HepG2 (cell line): ENCODE data around the gene ACVRL1. TPM values are rescaled to one million over a fixed set of nuclear protein-coding genes. Genes with fewer than 3 reads are reported as not detected.
A peak's percentile ranks its signal among the peaks of the same experiment; 100 is the strongest.

Experiments
- ATRX ChIP-seq: sonication (generic); formaldehyde crosslinking; IDR thresholded peaks from 2 replicates; pipeline ENCODE4 v1.4.0; 2020; ENCODE audit warnings: missing genetic modification reagents, borderline replicate concordance
- ELF3 ChIP-seq: IDR thresholded peaks from 2 replicates; pipeline ENCODE4 v1.6.1; 2016; ENCODE audit warnings: missing genetic modification reagents, missing compliant biosample characterization
- IKZF5 ChIP-seq: IDR thresholded peaks from 2 replicates; pipeline ENCODE4 v1.6.1; 2018; ENCODE audit warnings: missing genetic modification reagents, mild to moderate bottlenecking, missing compliant biosample characterization
- JDP2 ChIP-seq: sonication (generic); formaldehyde crosslinking; IDR thresholded peaks from 2 replicates; pipeline ENCODE4 v1.8.1; 2022; ENCODE audit warnings: missing genetic modification reagents, borderline replicate concordance
- KAT8 ChIP-seq: IDR thresholded peaks from 2 replicates; pipeline ENCODE4 v1.6.1; 2016; ENCODE audit warnings: missing genetic modification reagents, missing compliant biosample characterization
- KDM5B ChIP-seq: sonication (generic); formaldehyde crosslinking; IDR thresholded peaks from 2 replicates; pipeline ENCODE4 v1.4.0; 2020; ENCODE audit warnings: missing genetic modification reagents, mild to moderate bottlenecking, borderline replicate concordance
- KMT2A ChIP-seq: sonication (generic); formaldehyde crosslinking; IDR thresholded peaks from 2 replicates; pipeline ENCODE4 v1.4.0; 2020; ENCODE audit warnings: missing genetic modification reagents
- KMT2B ChIP-seq: IDR thresholded peaks from 2 replicates; pipeline ENCODE4 v1.6.1; 2016; ENCODE audit warnings: missing genetic modification reagents, missing compliant biosample characterization
- MAX ChIP-seq: IDR thresholded peaks from 2 replicates; pipeline ENCODE4 v1.6.1; 2012; ENCODE audit warnings: inconsistent platforms
- NCOA5 ChIP-seq: sonication (generic); formaldehyde crosslinking; IDR thresholded peaks from 2 replicates; pipeline ENCODE4 v1.4.0; 2020; ENCODE audit warnings: missing genetic modification reagents
- NR2C2 ChIP-seq: sonication (generic); formaldehyde crosslinking; IDR thresholded peaks from 2 replicates; pipeline ENCODE4 v1.4.0; 2020; ENCODE audit warnings: missing genetic modification reagents, mild to moderate bottlenecking, moderate library complexity, borderline replicate concordance
- PAXIP1 ChIP-seq: sonication (generic); formaldehyde crosslinking; conservative IDR thresholded peaks from 2 replicates; pipeline ENCODE4 v1.4.0; 2020; ENCODE audit warnings: mild to moderate bottlenecking, missing genetic modification reagents, moderate library complexity
- PHF21A ChIP-seq: sonication (generic); formaldehyde crosslinking; IDR thresholded peaks from 2 replicates; pipeline ENCODE4 v1.5.0; 2020; ENCODE audit warnings: mild to moderate bottlenecking, missing genetic modification reagents
- PRDM4 ChIP-seq: sonication (generic); formaldehyde crosslinking; IDR thresholded peaks from 2 replicates; pipeline ENCODE4 v1.9.0; 2021; ENCODE audit warnings: missing genetic modification reagents, borderline replicate concordance
- ZNF17 ChIP-seq: sonication (generic); formaldehyde crosslinking; IDR thresholded peaks from 2 replicates; pipeline ENCODE4 v1.5.0; 2020; ENCODE audit warnings: mild to moderate bottlenecking, missing genetic modification reagents
- ZNF335 ChIP-seq: sonication (generic); formaldehyde crosslinking; IDR thresholded peaks from 2 replicates; pipeline ENCODE4 v1.4.0; 2020; ENCODE audit warnings: missing genetic modification reagents
- ZNF350 ChIP-seq: sonication (generic); formaldehyde crosslinking; IDR thresholded peaks from 2 replicates; pipeline ENCODE4 v1.4.0; 2020; ENCODE audit warnings: mild to moderate bottlenecking, low read depth, missing genetic modification reagents, borderline replicate concordance
- ZNF570 ChIP-seq: sonication (generic); formaldehyde crosslinking; IDR thresholded peaks from 2 replicates; pipeline ENCODE4 v1.4.0; 2020; ENCODE audit warnings: mild to moderate bottlenecking, missing genetic modification reagents, borderline replicate concordance
- ZNF687 ChIP-seq: sonication (generic); formaldehyde crosslinking; IDR thresholded peaks from 2 replicates; pipeline ENCODE4 v1.5.1; 2020; ENCODE audit warnings: mild to moderate bottlenecking, missing genetic modification reagents, moderate library complexity
- polyA plus RNA-seq, 8 experiments: library from polyadenylated mRNA; depleted of rRNA in 3 of 8; stranded (reverse) in 7 of 8; unstranded in 1 of 8; fragments of >200 nt; fragmentation: Illumina TruSeq in 4 of 8; extraction: Trizol in 4 of 8; gene quantifications; 2 replicates each; pipeline versions ENCODE4 v1.2.1 to v1.2.3, GENCODE V29; 2011 to 2016; ENCODE audit warnings: low read depth in 4 of 8, missing spikeins in 1 of 8, mixed read lengths in 1 of 8; ENCODE audit not compliant: insufficient read depth in 1 of 8
- total RNA-seq, 5 experiments: library from RNA; depleted of rRNA; stranded (reverse); fragments of >200 nt; fragmentation: Illumina TruSeq; extraction: Trizol; gene quantifications; 2 replicates each; pipeline ENCODE4 v1.2.3, GENCODE V29; 2016; ENCODE audit warnings: low read depth in 1 of 5

Gene ACVRL1
- total and polyA plus RNA-seq, 2 of the 13 experiments (the other 11 are each of a cell fraction or from before 2014, with no cell fraction given), result not detected

GRCh38 chr12:51959211-51959610 is 51.9 kb downstream of the ACVRL1 start (continued):
- no peak for TF ChIP-seq JDP2 (CRISPR knock-in tag)
- TF ChIP-seq KMT2B (CRISPR knock-in tag), result no peak
- TF ChIP-seq NCOA5 (CRISPR knock-in tag), result no peak
- TF ChIP-seq ATRX (CRISPR knock-in tag), result no peak
- 0 out of 2 replicates have a peak, but pooled peaks have one; percentile 14 for TF ChIP-seq KAT8
- TF ChIP-seq ZNF335 (CRISPR knock-in tag), result no peak
- peak; percentile 36; the same call in 1 of the 2 replicates for TF ChIP-seq PAXIP1 (CRISPR knock-in tag)
- TF ChIP-seq KMT2A (CRISPR knock-in tag), result 0 out of 2 replicates have a peak, but pooled peaks have one; percentile 19
- no peak for TF ChIP-seq ZNF570 (CRISPR knock-in tag)
- TF ChIP-seq ZNF687 (CRISPR knock-in tag), result peak; percentile 23; the same call in 1 of the 2 replicates
- no peak for TF ChIP-seq KDM5B
- 0 out of 2 replicates have a peak, but pooled peaks have one; percentile 44 for TF ChIP-seq NR2C2 (CRISPR knock-in tag)
- peak; percentile 71 for TF ChIP-seq MAX
- no peak for TF ChIP-seq ZNF350 (CRISPR knock-in tag)
- TF ChIP-seq IKZF5, result 0 out of 2 replicates have a peak, but pooled peaks have one; percentile 31
- no peak for TF ChIP-seq ZNF17 (CRISPR knock-in tag)
- TF ChIP-seq PHF21A (CRISPR knock-in tag), result 0 out of 2 replicates have a peak, but pooled peaks have one; percentile 44
- TF ChIP-seq ELF3 (CRISPR knock-in tag), result 0 out of 2 replicates have a peak, but pooled peaks have one; percentile 27
- TF ChIP-seq PRDM4 (CRISPR knock-in tag), result no peak
